K562 (cell line): ENCODE measurements around the gene MLLT3. TPM values are rescaled to one million over a fixed set of nuclear protein-coding genes. Genes with fewer than 3 reads are reported as not detected.

Experiments used
- ATAC-seq: fragments of 200-7000 bp; cut with Tn5 transposase; 3 replicates; pipeline ENCODE4 v1.9.1; 2020; ENCODE audit warnings: moderate library complexity
- BruUV-seq: library from RNA; stranded (reverse); fragments of 400-500 nt; replicated peaks from 2 replicates; lab custom pipeline; 2021; lab: Mats Ljungman, UMichigan
- CTCF ChIA-PET: fragments of 300-600 bp; formaldehyde crosslinking; extraction: SDS; loops from one replicate; lab custom pipeline; 2021; ENCODE audit warnings: low intra/inter-chr PET ratio; lab: Yijun Ruan, JAX
- POLR2A ChIA-PET: fragments of 300-600, 350-650 bp; sonication (Branson Sonifier 250); formaldehyde crosslinking; extraction: SDS; loops from one replicate; lab custom pipeline; 2021; ENCODE audit warnings: antibody characterized with exemption, inconsistent platforms; lab: Yijun Ruan, JAX
- DNase-seq, 4 experiments: peaks; one replicate each; pipeline versions ENCODE4 v3.0.0 to v3.0.0-alpha.2; 2011 to 2018; ENCODE audit warnings: low spot score in 3 of 4, mixed read lengths in 3 of 4; ENCODE audit errors: extremely low read depth in 1 of 4
- FAIRE-seq: peaks from 2 replicates; lab custom pipeline; 2011; peaks lifted over from hg19 to GRCh38; lab: Jason Lieb, UNC
- H2AFZ ChIP-seq: 2 replicates; pipeline ENCODE4 v1.6.0; 2011; ENCODE audit warnings: low read depth, low read length, control low read depth, inconsistent platforms
- H3K27ac ChIP-seq: fragments of 200-600 bp; 3 replicates; pipeline ENCODE4 v1.8.0; 2011; ENCODE audit warnings: low read depth, mild to moderate bottlenecking, control low read depth, inconsistent platforms, low read length, moderate library complexity, mixed read lengths; ENCODE audit errors: extremely low read depth
- H3K27me3 ChIP-seq, 2 experiments: fragments of 300-600 bp in 1 of 2; 2 replicates in 1 of 2; 3 replicates in 1 of 2; pipeline versions ENCODE4 v1.6.0 to v1.8.0; 2011; ENCODE audit warnings: inconsistent platforms in 2 of 2, low read length in 2 of 2, mild to moderate bottlenecking in 1 of 2, mixed read lengths in 1 of 2, moderate library complexity in 1 of 2; ENCODE audit not compliant: control insufficient read depth in 2 of 2, insufficient read depth in 2 of 2
- H3K36me3 ChIP-seq: fragments of 300-600 bp; 3 replicates; pipeline ENCODE4 v1.8.0; 2011; ENCODE audit warnings: mild to moderate bottlenecking, low read length, inconsistent platforms; ENCODE audit not compliant: control insufficient read depth, insufficient read depth
- H3K4me1 ChIP-seq, 2 experiments: fragments of 200-600 bp in 1 of 2; replicated peaks in 1 of 2; 2 replicates in 1 of 2; 3 replicates in 1 of 2; pipeline versions ENCODE4 v1.5.1 to v1.8.0; 2011; ENCODE audit warnings: inconsistent platforms in 2 of 2, low read length in 2 of 2, mild to moderate bottlenecking in 1 of 2, mixed read lengths in 1 of 2, moderate library complexity in 1 of 2; ENCODE audit not compliant: control insufficient read depth in 2 of 2, insufficient read depth in 2 of 2
- H3K4me2 ChIP-seq: 2 replicates; pipeline ENCODE4 v1.6.1; 2011; ENCODE audit warnings: low read length, control low read depth, inconsistent platforms, mixed read lengths; ENCODE audit not compliant: insufficient read depth
- H3K4me3 ChIP-seq: fragments of 200-600 bp; sonication (generic), shearing (Covaris generic); 2 replicates; pipeline ENCODE4 v1.5.1; 2016; ENCODE audit warnings: control low read depth, inconsistent platforms
- H3K79me2 ChIP-seq: fragments of 200-600 bp; 3 replicates; pipeline ENCODE4 v1.8.0; 2011; ENCODE audit warnings: low read length, inconsistent platforms; ENCODE audit not compliant: control insufficient read depth, insufficient read depth
- H3K9ac ChIP-seq, 2 experiments: 2 replicates each; pipeline versions ENCODE4 v1.6.0 to v1.6.1; 2011; ENCODE audit warnings: low read depth in 2 of 2, low read length in 2 of 2, control low read depth in 1 of 2, inconsistent platforms in 1 of 2, mild to moderate bottlenecking in 1 of 2, mixed read lengths in 1 of 2; ENCODE audit not compliant: insufficient read depth in 1 of 2
- H3K9me1 ChIP-seq: one replicate; pipeline ENCODE4 v1.6.0; 2011; ENCODE audit warnings: inconsistent platforms, mild to moderate bottlenecking, low read length, moderate library complexity; ENCODE audit not compliant: control insufficient read depth, insufficient read depth
- H3K9me3 ChIP-seq: replicated peaks from 2 replicates; pipeline ENCODE4 v1.5.1; 2011; ENCODE audit warnings: low read depth, low read length, inconsistent platforms; ENCODE audit not compliant: control insufficient read depth, insufficient read depth
- H4K20me1 ChIP-seq: replicated peaks from 2 replicates; pipeline ENCODE4 v1.6.1; 2011; ENCODE audit warnings: low read length, inconsistent platforms, mixed read lengths; ENCODE audit not compliant: control insufficient read depth, insufficient read depth
- BRF1 ChIP-seq: IDR thresholded peaks from 3 replicates; pipeline ENCODE4 v1.6.1; 2011; ENCODE audit warnings: borderline replicate concordance, mild to moderate bottlenecking; ENCODE audit not compliant: insufficient read length; ENCODE audit errors: extremely low read depth
- CHCHD3 ChIP-seq: fragments of 250-450 bp; sonication (Bioruptor Pico); IDR thresholded peaks from 2 replicates; pipeline ENCODE4 v2.1.2; 2022; ENCODE audit warnings: mild to moderate bottlenecking
- CREB1 ChIP-seq, 2 experiments: sonication (generic) in 1 of 2; formaldehyde crosslinking in 1 of 2; IDR thresholded peaks; 2 replicates each; pipeline versions ENCODE4 v1.6.1 to v1.8.0; 2012 to 2022; ENCODE audit warnings: inconsistent platforms in 1 of 2, mild to moderate bottlenecking in 1 of 2, missing genetic modification reagents in 1 of 2, moderate library complexity in 1 of 2
- ETS2 ChIP-seq: IDR thresholded peaks from 2 replicates; pipeline ENCODE4 v1.6.1; 2016; ENCODE audit warnings: borderline replicate concordance, missing genetic modification characterization, mild to moderate bottlenecking, moderate library complexity, missing compliant biosample characterization; ENCODE audit not compliant: poor library complexity, severe bottlenecking
- ETV1 ChIP-seq: fragments of 450-650 bp; conservative IDR thresholded peaks from 2 replicates; pipeline ENCODE4 v1.6.1; 2016; ENCODE audit warnings: missing genetic modification characterization, control low read depth, low read depth, missing compliant biosample characterization
- GTF2F1 ChIP-seq: IDR thresholded peaks from 2 replicates; pipeline ENCODE4 v1.6.1; 2011; ENCODE audit warnings: low read depth, low read length, improper control_type of control experiment
- HMG20A ChIP-seq: fragments of 450-650 bp; formaldehyde crosslinking; conservative IDR thresholded peaks from 2 replicates; pipeline ENCODE4 v1.4.0; 2020; ENCODE audit warnings: mild to moderate bottlenecking, mixed read lengths
- HOMEZ ChIP-seq: fragments of 250-450 bp; sonication (Bioruptor Pico); IDR thresholded peaks from 2 replicates; pipeline ENCODE4 v1.4.0; 2020; ENCODE audit warnings: mild to moderate bottlenecking, moderate library complexity
- KLF6 ChIP-seq: fragments of 250-450 bp; sonication (Bioruptor Pico); IDR thresholded peaks from 2 replicates; pipeline ENCODE4 v1.4.0; 2020; ENCODE audit warnings: mild to moderate bottlenecking, moderate library complexity, borderline replicate concordance
- PHF8 ChIP-seq: fragments of 200-600 bp; sonication (generic); IDR thresholded peaks from 2 replicates; pipeline ENCODE4 v1.6.1; 2012; ENCODE audit warnings: mixed run types, mild to moderate bottlenecking, inconsistent platforms, low read length, moderate library complexity, borderline replicate concordance
- POLR2AphosphoS5 ChIP-seq: IDR thresholded peaks from 2 replicates; pipeline ENCODE4 v1.6.1; 2011; ENCODE audit warnings: mild to moderate bottlenecking, low read depth, low read length, moderate library complexity; ENCODE audit not compliant: control insufficient read depth, insufficient read depth
- SMARCE1 ChIP-seq: fragments of 450-650 bp; IDR thresholded peaks from 2 replicates; pipeline ENCODE4 v1.7.1; 2016; ENCODE audit warnings: mild to moderate bottlenecking
- SP2 ChIP-seq: IDR thresholded peaks from 2 replicates; pipeline ENCODE4 v1.6.1; 2011; ENCODE audit warnings: mild to moderate bottlenecking, low read depth, low read length, moderate library complexity; ENCODE audit not compliant: poor library complexity, severe bottlenecking; ENCODE audit errors: extremely low read depth
- TAL1 ChIP-seq: fragments of 450-650 bp; IDR thresholded peaks from 2 replicates; pipeline ENCODE4 v1.6.1; 2016; ENCODE audit warnings: mild to moderate bottlenecking
- THRAP3 ChIP-seq: fragments of 450-650 bp; IDR thresholded peaks from 2 replicates; pipeline ENCODE4 v1.6.1; 2016; ENCODE audit warnings: mild to moderate bottlenecking, inconsistent platforms, borderline replicate concordance
- YY1 ChIP-seq, 3 experiments: IDR thresholded peaks; 2 replicates each; pipeline ENCODE4 v1.6.1; 2011; ENCODE audit warnings: low read length in 2 of 3, mild to moderate bottlenecking in 2 of 3, moderate library complexity in 2 of 3, borderline replicate concordance in 1 of 3, control low read depth in 1 of 3, low read depth in 1 of 3; ENCODE audit not compliant: insufficient read depth in 3 of 3, insufficient replicate concordance in 2 of 3, control insufficient read depth in 1 of 3, insufficient read length in 1 of 3; ENCODE audit errors: extremely low read depth in 1 of 3
- ZBED1 ChIP-seq: IDR thresholded peaks from 2 replicates; pipeline ENCODE4 v1.6.1; 2014
- ZNF133 ChIP-seq: fragments of 250-450 bp; sonication (Bioruptor Pico); IDR thresholded peaks from 2 replicates; pipeline ENCODE4 v1.4.0; 2020; ENCODE audit warnings: mild to moderate bottlenecking
- ZNF431 ChIP-seq: sonication (generic); formaldehyde crosslinking; IDR thresholded peaks from 2 replicates; pipeline ENCODE4 v1.8.0; 2022; ENCODE audit warnings: mild to moderate bottlenecking, missing genetic modification reagents
- ZSCAN29 ChIP-seq: fragments of 450-650 bp; IDR thresholded peaks from 2 replicates; pipeline ENCODE4 v1.6.1; 2017
- WGBS: fragments of 100-300 bp; shearing (Covaris generic); methylation state at CpG from one replicate; pipeline ENCODE4 v1.1.6; 2016; ENCODE audit warnings: low coverage, mixed read lengths; ENCODE audit not compliant: insufficient coverage; ENCODE audit errors: missing lambda C conversion rate; 5-methylcytosine and 5-hydroxymethylcytosine counted together
- in situ Hi-C: fragments of 300-500 bp; cut with MboI; formaldehyde crosslinking; loops from 4 replicates; pipeline ENCODE4 v1.15.0; 2018; ENCODE audit warnings: inconsistent platforms, mixed read lengths
- intact Hi-C: fragments of 100-400 bp; cut with micrococcal nuclease; formaldehyde crosslinking; loops from 2 replicates; pipeline ENCODE4 v1.14.2; 2022
- polyA plus RNA-seq, 8 experiments: library from polyadenylated mRNA; depleted of rRNA in 4 of 8; stranded (reverse) in 5 of 8; unstranded in 3 of 8; fragments of >200 nt; fragmentation: Nextera tagmentation in 2 of 8; fragmentation: Illumina TruSeq in 1 of 8; extraction: Ambion mirVana in 2 of 8; extraction: Trizol in 1 of 8; gene quantifications; 2 replicates each; pipeline versions ENCODE4 v1.2.1 to v1.2.3, GENCODE V29; 2011 to 2014; ENCODE audit warnings: inconsistent platforms in 1 of 8, missing spikeins in 1 of 8
- total RNA-seq, 7 experiments: library from RNA; depleted of rRNA in 6 of 7; stranded (reverse); fragments of >200 nt in 6 of 7; fragmentation: Illumina TruSeq in 2 of 7; extraction: Trizol in 2 of 7; gene quantifications; 2 replicates each; pipeline versions ENCODE4 v1.2.1 to v1.2.3, GENCODE V29; 2011 to 2021; ENCODE audit warnings: low replicate concordance in 1 of 7

MLLT3 gene
- total and polyA plus RNA-seq, 9 of the 15 experiments (the other 6 are each of a cell fraction or from before 2014, with no cell fraction given): 0.07 to 0.42 (median 0.22) TPM; not detected in 4

DNA sequence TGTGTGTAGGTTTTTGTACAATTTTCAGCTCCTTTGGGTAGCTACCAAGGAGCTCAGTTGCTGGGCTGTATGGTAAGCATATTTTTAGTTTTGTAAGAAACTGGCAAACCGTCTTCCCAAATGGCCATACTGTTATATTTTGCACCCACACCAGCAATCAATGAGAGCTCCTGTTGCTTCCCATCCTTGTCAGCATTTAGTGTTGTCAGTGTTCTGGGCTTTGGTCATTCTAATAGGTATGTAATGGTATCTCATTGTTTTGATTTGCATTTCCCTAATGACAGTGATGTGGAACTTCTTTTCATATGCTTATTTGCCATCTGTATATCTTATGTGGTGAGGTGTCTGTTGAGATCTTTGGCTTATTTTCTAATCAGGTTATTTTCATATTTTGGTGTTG, 320.1 kb downstream of the MLLT3 start:
- CTCF ChIA-PET: no interaction called here

More for the DNA sequence above, 320.1 kb downstream of the MLLT3 start:
- POLR2A ChIA-PET: no interaction called here
- no peak overlapping the region for H3K27ac ChIP-seq
- no peak overlapping the region for H2AFZ ChIP-seq
- no peak overlapping the region for H3K4me2 ChIP-seq
- H3K79me2 ChIP-seq: no peaks in the 10 kb centered on the region
- H3K9ac ChIP-seq: no peak overlapping the region
- intact Hi-C loops: no loop called here
- FAIRE-seq (no peak), DNase-seq (no peak), ATAC-seq (no peak)
- H3K4me3 ChIP-seq: no peak overlapping the region
- H3K4me1 ChIP-seq: no peaks in the 10 kb centered on the region
- no peak for TF ChIP-seq ZSCAN29
- no peak for TF ChIP-seq ZNF133 (CRISPR knock-in tag)
- TF ChIP-seq SMARCE1: no peak
- no peak for TF ChIP-seq GTF2F1
- TF ChIP-seq SP2: no peak
- TF ChIP-seq THRAP3: no peak
- no peak for TF ChIP-seq YY1 (IDR thresholded peaks at IDR 0.05; ENCODE audit: borderline replicate concordance in 1 of 3, control insufficient read depth in 1 of 3, extremely low read depth in 1 of 3, insufficient read depth in 3 of 3, insufficient read length in 1 of 3, insufficient replicate concordance in 2 of 3, low read depth in 1 of 3, low read length in 2 of 3)
- no peak for TF ChIP-seq HOMEZ
- no peak for TF ChIP-seq KLF6 (CRISPR knock-in tag)
- no peak for TF ChIP-seq ZBED1
- TF ChIP-seq TAL1: no peak
- TF ChIP-seq ZNF431 (CRISPR knock-in tag): no peak
- no peak for TF ChIP-seq CHCHD3 (CRISPR knock-in tag)
- no peak for TF ChIP-seq HMG20A (CRISPR knock-in tag)
- TF ChIP-seq POLR2AphosphoS5: no peak
- no peak for TF ChIP-seq BRF1
- TF ChIP-seq ETS2 (tag): no peak
- no peak for TF ChIP-seq PHF8
- no peak for TF ChIP-seq ETV1 (tag)
- no peak for TF ChIP-seq CREB1 (IDR thresholded peaks at IDR 0.05)
- no peak for TF ChIP-seq CREB1 (CRISPR knock-in tag; IDR thresholded peaks at IDR 0.05)
- no peaks in the 10 kb centered on the region for H3K9me1 ChIP-seq
- in situ Hi-C loops: no loop called here
- no TSS peak for BruUV-seq
- no peaks in the 10 kb centered on the region for H3K9me3 ChIP-seq
- no peaks in the 10 kb centered on the region for H4K20me1 ChIP-seq
- no peaks in the 10 kb centered on the region for H3K27me3 ChIP-seq
- H3K36me3 ChIP-seq: no peaks in the 10 kb centered on the region
- WGBS: 0% methylated on average over 1 of the region's 1 CpG
